T-helper 17 cell (primary cell): ENCODE data around the gene LRP4. TPM values are rescaled to one million over a fixed set of nuclear protein-coding genes. Genes with fewer than 3 reads are reported as not detected.
"Not testable (repeated sequence)": the region's sequence is repeated elsewhere in the genome, so short reads cannot be mapped to it uniquely, and the experiment has no call there.

Experiments used
- ATAC-seq: fragments of 150-1000 bp; cut with Tn5 transposase; 2 replicates; pipeline ENCODE4 v1.10.0; 2021; ENCODE audit warnings: mild to moderate bottlenecking, moderate library complexity
- DNase-seq, 3 donors: peaks; one replicate each; pipeline versions ENCODE4 v3.0.0 to v3.0.0-alpha.2; 2020 to 2021
- H3K9me3 ChIP-seq: one replicate; pipeline ENCODE4 v1.7.0; 2013; ENCODE audit warnings: low read length, mild to moderate bottlenecking; ENCODE audit not compliant: control insufficient read depth, poor library complexity, severe bottlenecking
- H3K27ac Mint-ChIP-seq: one replicate; pipeline ENCODE4 v1.8.0; 2022; ENCODE audit warnings: mild to moderate bottlenecking, moderate library complexity, mixed read lengths
- H3K27me3 Mint-ChIP-seq: one replicate; pipeline ENCODE4 v1.8.0; 2022; ENCODE audit warnings: mixed read lengths
- H3K36me3 Mint-ChIP-seq: one replicate; pipeline ENCODE4 v1.8.0; 2022; ENCODE audit warnings: low read depth, mixed read lengths
- H3K4me1 Mint-ChIP-seq: one replicate; pipeline ENCODE4 v1.8.0; 2022; ENCODE audit warnings: mild to moderate bottlenecking, mixed read lengths
- H3K4me3 Mint-ChIP-seq: one replicate; pipeline ENCODE4 v1.8.0; 2022; ENCODE audit warnings: mild to moderate bottlenecking, moderate library complexity, mixed read lengths
- total RNA-seq, 4 donors: library from RNA in 2 of 4; stranded (reverse) in 2 of 4; gene quantifications; one replicate each; pipeline ENCODE4 v1.2.3 and lab custom pipeline; 2022 to 2026

Gene LRP4
- total RNA-seq, 2 donors from 2014 or later: not detected

DNA sequence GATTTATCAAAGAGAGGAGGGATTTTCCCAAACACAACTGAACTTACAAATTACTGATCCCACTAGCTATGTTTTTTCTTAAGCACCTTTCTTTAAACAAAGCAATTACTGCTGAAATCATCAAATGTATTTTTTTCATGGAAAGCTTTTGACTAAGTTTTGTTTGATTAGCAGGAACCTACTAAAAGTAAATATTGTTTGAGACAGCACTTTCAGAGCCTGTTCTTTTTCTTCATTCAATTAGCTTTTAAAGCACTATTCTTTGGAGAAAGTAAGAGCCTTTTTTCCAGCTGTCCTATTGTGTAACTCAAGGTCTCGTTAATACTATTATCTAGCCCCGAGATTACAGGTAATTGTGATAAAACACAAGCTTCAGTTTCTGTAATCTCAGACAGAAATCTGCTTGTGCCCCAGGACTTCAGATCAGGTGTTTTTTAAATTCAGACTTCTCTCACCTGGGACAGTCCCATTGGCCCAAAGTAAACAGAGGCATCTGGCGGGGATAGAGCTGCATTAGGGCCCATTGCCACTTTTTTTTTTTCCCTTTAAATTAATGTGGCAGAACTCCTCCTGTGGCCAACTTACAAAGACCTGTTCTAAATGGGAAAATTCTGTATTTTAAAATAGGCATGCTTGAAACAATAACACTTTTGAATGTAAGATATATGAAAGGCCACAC is 29.2 kb upstream of the LRP4 start:
- ATAC-seq (no peak), DNase-seq (no peak)
- no peaks in the 10 kb centered on the region for H3K27me3 Mint-ChIP-seq
- no peaks in the 10 kb centered on the region for H3K9me3 ChIP-seq
- H3K27ac Mint-ChIP-seq: no peak overlapping the region
- H3K4me3 Mint-ChIP-seq: no peak overlapping the region
- H3K4me1 Mint-ChIP-seq: no peaks in the 10 kb centered on the region
- H3K36me3 Mint-ChIP-seq: no peaks in the 10 kb centered on the region

DNA sequence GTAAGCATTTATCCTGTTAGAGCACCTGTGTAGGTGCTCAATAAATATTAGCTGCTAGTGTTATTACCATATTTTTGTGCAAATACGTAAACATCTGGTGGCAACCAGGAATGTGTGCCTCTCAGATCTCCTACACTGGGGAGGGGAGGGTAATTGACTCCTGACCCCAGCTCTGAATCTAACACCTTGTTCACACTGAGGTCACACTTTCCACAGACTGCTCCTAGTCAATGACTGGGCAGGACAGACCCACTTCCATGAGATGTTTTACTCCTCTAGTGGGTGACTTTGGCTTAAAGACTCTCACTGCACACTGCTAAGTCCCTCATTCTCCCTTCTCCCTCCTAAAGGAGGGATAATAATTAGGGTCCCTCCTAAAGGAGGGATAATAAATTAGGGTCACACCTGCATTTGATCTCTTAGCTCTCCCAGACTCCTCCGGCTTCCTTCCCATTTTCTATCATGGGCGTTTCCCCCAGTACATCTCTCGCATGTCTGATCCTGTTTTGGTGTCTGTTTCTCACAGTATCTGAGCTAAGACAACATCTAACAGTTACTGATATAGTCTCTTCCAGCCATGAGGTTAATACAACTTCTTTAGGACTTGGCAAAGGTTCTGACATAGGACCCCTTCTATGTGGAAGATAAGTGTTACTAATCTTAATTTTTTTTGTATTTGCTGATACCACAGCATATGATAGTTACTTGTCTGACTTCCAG is 26.2 kb upstream of the LRP4 start:
- DNase-seq (no peak), ATAC-seq (no peak)
- H3K4me3 Mint-ChIP-seq: no peak overlapping the region
- H3K36me3 Mint-ChIP-seq: no peaks in the 10 kb centered on the region
- H3K9me3 ChIP-seq: no peaks in the 10 kb centered on the region
- H3K4me1 Mint-ChIP-seq: peaks cover 3% of the 10 kb centered on the region
- H3K27ac Mint-ChIP-seq: no peak overlapping the region
- no peaks in the 10 kb centered on the region for H3K27me3 Mint-ChIP-seq

DNA sequence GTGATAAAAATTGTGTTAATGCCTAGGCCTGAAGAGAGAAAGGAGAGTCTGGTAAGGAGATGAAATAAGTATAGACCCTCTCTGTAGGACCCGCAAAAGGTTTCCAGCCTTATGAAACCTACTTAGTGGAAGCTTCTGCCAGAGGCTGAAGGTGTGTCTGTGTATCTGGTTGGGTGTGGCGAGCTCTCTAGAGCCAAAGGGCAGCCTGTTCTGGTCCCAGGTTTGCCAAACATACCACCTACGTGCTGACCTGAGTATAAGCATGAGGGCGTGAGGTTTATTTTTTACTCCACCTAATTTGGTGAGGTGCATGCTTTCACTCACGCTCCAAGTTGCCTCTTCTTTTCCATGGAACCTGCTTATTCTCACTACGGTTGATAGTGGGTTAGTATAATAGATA is 23.8 kb upstream of the LRP4 start:
- H3K4me3 Mint-ChIP-seq: no peak overlapping the region
- H3K9me3 ChIP-seq: no peaks in the 10 kb centered on the region
- no peaks in the 10 kb centered on the region for H3K27me3 Mint-ChIP-seq
- ATAC-seq (no peak), DNase-seq (no peak)
- H3K27ac Mint-ChIP-seq: no peak overlapping the region
- no peaks in the 10 kb centered on the region for H3K36me3 Mint-ChIP-seq
- peaks cover 4% of the 10 kb centered on the region for H3K4me1 Mint-ChIP-seq

DNA sequence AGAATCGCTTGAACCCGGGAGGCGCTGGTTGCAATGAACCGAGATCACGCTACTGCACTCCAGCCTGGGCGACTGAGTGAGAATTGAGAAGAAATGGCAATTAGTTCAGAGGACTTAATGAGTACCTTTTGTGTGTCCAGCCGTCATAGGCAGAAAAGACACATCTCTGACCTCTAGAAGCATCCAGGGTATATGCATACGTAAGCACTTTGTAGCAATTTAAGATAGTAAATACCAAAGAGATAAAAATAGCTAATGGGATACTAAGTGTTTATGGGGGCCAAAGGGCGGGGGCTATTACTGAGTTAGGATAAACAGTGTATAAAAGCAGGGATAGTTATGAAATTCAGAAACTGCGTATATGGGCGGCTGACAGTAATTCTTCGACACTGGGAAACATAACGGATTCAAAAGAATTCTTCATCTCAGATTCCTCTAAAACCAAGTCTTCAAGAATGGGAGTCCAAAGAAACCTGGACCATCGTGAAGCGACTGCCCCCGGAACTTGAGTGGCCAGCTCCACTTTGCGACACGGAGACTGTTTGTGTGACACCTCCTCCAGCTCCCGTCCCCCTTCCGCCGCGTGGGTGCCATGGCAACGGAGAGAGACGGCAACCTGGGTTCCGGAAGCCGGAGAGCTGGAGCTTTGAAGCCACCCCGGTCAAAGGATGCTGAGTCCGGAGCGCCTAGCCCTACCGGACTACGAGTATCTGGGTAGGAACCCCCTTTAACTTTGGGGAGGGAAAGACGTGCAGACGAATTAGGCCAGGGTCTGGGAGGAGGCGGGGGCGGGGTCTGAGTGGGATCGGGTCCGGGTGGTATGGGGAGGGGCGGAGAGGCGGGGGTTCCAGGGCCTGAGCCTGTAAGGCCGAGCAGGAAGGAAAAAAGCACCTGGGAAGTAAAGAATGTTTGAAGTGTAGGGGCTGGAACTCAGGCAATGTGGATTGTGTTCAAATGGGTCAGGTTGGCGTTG is 18.1 kb upstream of the LRP4 start, which contains the start of gene CSTPP1:
TSS of gene CSTPP1 (plus strand) at position 624 of the 973 bp plus-strand sequence. CDS start at position 669, 45 bp downstream.
- Mint-ChIP-seq H3K27me3 (peaks cover 16% of the 10 kb centered on the region), H3K4me1 (peaks cover 15% of the 10 kb centered on the region), H3K4me3 (peak within 1 kb of the TSS; percentile 90), H3K27ac (peak within 1 kb of the TSS; percentile 87), H3K36me3 (no peaks in the 10 kb centered on the region)
- DNase-seq (peak; percentile 79 to 91 (median 80)), ATAC-seq (peak; percentile 99)
- H3K9me3 ChIP-seq: no peaks in the 10 kb centered on the region

DNA sequence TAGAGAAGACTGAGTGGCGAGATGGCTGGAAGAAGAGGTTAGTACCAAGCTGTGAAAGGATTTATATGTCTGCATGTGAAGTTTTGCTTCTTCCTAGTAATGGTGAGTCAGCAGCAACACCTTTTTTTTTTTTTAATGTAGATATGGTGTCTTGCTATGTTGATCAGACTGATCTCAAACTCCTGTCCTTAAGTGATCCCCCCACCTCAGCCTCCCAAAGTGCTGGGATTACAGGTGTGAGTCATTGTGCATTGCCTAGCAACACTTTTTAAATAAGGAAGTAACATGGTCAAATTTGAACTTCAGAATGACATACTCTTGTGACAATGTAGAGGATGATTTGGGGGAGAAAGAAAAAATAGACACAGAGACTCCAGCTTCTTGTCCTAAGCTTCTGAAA is 11.7 kb upstream of the LRP4 start:
- H3K9me3 ChIP-seq: no peaks in the 10 kb centered on the region
- peaks cover 3% of the 10 kb centered on the region for H3K4me1 Mint-ChIP-seq
- peaks cover 50% of the 10 kb centered on the region for H3K27me3 Mint-ChIP-seq
- H3K27ac Mint-ChIP-seq: no peak overlapping the region
- no peak for ATAC-seq
- H3K4me3 Mint-ChIP-seq: no peak overlapping the region
- H3K36me3 Mint-ChIP-seq: peaks cover 2% of the 10 kb centered on the region
- no peak for DNase-seq

DNA sequence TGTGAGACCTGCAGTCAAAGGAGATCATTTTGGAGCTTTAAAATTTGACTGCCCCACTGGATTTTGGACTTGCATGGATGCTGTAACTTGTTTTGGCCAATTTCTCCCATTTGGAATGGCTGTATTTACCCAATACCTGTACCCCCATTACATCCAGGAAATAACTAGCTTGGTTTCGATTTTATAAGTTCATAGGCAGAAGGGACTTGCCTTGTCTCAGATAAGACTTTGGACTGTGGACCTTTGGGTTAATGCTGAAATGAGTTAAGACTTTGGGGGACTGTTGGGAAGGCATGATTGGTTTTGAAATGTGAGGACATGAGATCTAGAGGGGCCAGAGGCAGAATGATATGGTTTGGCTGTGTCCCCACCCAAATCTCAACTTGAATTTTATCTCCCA is 10.4 kb upstream of the LRP4 start:
- not testable (repeated sequence) for H3K9me3 ChIP-seq, ATAC-seq, H3K36me3 Mint-ChIP-seq, H3K4me3 Mint-ChIP-seq, H3K27ac Mint-ChIP-seq, H3K4me1 Mint-ChIP-seq, DNase-seq
- peaks cover 53% of the 10 kb centered on the region for H3K27me3 Mint-ChIP-seq

DNA sequence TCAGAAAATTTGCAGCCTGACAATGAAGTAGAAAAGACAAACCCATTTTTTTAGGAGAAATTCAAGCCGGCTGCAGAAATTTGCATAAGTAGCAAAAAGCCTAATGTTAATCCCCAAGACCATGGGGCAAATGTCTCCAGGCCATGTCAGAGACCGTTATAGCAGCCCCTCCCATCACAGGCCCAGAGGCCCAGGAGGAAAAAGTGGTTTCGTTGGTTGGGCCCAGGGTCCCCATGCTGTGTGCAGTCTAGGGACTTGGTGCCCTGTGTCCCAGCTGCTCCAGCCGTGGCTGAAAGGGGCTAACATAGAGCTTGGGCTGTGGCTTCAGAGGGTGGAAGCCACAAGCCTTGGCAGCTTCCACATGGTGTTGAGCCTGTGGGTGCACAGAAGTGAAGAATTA is 9.6 kb upstream of the LRP4 start:
- not testable (repeated sequence) for DNase-seq, ATAC-seq, H3K27ac Mint-ChIP-seq, H3K9me3 ChIP-seq, H3K36me3 Mint-ChIP-seq, H3K4me3 Mint-ChIP-seq, H3K4me1 Mint-ChIP-seq
- H3K27me3 Mint-ChIP-seq: peaks cover 48% of the 10 kb centered on the region

DNA sequence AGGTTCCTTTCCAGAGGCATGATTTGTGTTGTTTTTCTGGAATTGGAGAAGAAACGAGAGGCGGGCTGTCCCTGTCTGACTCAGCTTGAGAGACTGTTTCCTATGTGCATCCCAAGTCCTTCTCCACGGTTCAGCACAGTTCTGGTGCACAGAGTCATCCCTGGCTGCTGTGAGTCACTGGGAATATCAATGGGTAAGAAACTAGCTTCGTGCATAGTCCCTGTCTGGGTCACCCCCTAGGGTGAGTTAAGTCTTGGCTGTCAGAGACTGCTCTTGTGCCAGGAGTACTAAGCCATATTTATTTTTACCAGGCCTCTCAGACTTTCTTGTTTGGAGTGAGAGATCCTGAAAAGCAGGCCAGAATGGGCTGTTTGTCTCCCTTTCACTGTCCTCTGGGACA is 2.4 kb upstream of the LRP4 start:
- Mint-ChIP-seq H3K27me3 (peaks cover 44% of the 10 kb centered on the region), H3K4me1 (peaks cover 24% of the 10 kb centered on the region), H3K4me3 (no peak overlapping the region), H3K36me3 (peaks cover 8% of the 10 kb centered on the region), H3K27ac (no peak overlapping the region)
- H3K9me3 ChIP-seq: no peaks in the 10 kb centered on the region
- no peak for ATAC-seq
- DNase-seq: no peak

DNA sequence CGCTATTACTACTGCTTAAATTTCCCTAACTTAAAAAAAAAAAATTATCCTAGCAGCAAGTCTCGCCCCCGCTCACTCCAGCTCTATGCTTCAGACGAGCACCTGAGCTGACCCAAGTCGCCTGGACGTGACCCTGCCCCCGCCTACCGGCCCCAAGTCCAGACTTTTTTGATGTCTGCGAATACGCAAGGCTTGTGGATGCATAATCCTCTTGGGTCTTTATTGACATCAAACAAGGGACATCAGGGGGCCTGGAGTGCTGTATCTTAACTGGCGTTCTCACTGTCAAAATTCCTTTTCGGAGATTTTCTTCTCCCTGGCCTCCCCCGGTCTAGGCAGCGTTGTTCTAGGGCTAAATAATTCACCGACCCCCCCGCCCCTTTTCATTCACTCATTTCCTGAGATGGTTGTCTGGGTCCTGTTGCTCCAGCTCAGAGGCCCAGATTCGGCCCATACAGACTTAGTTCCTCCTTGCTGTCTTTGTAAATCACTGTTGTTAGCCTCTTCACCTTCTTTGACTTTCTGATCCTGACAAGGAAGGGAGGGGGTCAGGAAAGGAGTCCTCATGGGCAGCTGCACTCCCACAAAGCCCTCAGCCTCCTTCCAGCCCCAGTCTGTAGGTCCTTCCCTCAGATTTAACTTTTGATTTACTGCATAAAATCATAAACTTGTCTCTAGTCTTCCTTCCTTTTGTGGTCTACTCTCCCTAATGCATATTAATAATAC is 601 bp upstream of the LRP4 start:
- Mint-ChIP-seq H3K4me1 (peaks cover 21% of the 10 kb centered on the region), H3K27ac (peak overlapping the region; percentile 75), H3K4me3 (peak overlapping the region; percentile 87), H3K27me3 (peaks cover 53% of the 10 kb centered on the region), H3K36me3 (peaks cover 5% of the 10 kb centered on the region)
- no peak for DNase-seq
- H3K9me3 ChIP-seq: no peaks in the 10 kb centered on the region
- no peak for ATAC-seq

DNA sequence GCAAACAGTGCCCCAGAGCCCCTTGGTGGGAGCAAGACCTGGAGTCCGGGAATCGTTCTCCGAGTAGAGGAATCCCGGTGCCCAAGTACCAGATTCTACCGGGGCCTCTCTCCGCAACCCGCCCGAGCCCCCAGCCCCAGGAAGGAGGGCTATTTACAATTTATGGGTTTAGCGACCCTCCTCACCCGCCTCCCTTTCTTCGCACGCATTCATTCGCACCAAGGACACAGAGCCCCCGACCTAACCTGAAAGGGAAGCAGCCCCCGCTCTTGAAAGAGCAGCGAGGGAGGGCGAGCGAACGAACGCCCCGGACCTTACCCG is 628 bp downstream of the LRP4 start:
- peaks cover 5% of the 10 kb centered on the region for H3K36me3 Mint-ChIP-seq
- H3K4me3 Mint-ChIP-seq: peak overlapping the region; percentile 88
- peaks cover 21% of the 10 kb centered on the region for H3K4me1 Mint-ChIP-seq
- peaks cover 66% of the 10 kb centered on the region for H3K27me3 Mint-ChIP-seq
- DNase-seq (no peak), ATAC-seq (no peak)
- no peak overlapping the region for H3K27ac Mint-ChIP-seq
- H3K9me3 ChIP-seq: no peaks in the 10 kb centered on the region

DNA sequence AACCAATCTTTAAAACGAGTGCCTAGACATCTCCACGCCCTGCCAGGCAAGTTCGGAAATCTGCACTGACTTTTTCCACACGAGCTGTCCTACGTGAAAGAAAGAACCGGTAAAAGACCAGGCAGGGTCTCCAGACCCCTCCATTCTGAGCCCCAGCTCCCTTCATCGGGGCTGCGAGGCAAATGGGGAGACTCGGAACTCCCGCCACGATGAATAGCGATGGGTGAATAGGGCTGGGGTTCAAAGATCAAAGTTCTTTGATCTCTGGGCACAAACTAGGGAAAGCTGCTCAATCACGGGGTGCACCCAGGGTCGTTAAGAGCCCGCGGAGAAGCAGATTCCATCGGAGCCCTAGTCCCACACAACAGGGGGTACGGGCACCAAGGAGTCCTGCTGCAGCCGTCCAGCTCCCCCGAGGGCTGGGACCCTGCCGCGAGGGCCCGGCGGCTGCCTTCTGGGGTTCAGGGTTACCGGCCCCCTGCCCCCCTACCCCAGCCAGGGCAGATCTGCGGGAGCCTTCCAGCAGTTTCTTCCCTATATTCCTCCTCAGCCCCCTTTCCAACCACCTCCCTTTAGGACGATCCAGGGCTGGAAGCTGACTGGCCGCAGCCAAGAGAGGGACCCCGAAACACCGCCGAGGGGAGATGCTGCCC is 1.1 kb downstream of the LRP4 start:
- Mint-ChIP-seq H3K27me3 (peaks cover 70% of the 10 kb centered on the region), H3K4me3 (peak overlapping the region; percentile 88), H3K36me3 (peaks cover 5% of the 10 kb centered on the region), H3K27ac (peak overlapping the region; percentile 16), H3K4me1 (peaks cover 21% of the 10 kb centered on the region)
- no peak for DNase-seq
- no peaks in the 10 kb centered on the region for H3K9me3 ChIP-seq
- peak; percentile 23 for ATAC-seq

DNA sequence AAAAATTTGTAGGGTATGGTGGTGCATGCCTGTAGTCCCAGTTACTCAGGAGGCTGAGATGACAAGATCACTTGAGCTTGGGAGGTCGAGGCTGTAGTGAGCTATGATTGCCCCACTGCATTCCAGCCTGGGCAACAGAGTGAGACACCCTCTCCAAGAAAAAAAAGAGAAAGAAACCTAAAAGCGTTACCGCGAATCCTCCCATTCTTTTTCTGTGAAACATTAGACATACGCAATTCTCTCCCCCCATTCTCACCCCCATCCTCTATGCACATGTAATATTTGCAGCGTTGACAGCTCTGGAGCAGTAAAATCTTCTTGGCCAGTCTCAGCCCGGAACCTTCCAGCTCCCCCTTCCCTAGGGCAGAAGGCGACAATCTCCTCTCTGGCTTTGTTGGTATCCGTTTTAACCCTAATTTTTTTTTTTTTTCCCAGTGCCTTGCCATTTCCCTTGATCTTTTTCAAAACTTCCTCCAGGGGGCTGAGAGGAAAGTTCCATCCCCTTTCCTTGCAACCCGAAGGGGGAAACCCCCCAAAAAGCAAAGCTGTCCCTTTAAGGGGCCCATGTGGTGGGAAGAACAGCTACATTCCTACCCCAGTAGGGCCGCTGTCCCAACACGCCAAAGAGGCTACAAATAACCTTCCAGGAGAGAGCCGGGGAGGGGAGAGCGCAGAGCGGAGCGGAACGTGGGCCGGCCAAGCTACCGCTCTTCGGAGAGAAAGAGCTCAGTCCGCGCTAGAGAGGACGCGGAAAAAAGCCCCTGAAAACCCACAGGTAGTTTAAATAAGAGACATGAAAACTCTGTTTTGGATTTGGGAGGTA is 1.9 kb downstream of the LRP4 start:
- H3K27me3 Mint-ChIP-seq: peaks cover 75% of the 10 kb centered on the region
- peak overlapping the region; percentile 16 for H3K27ac Mint-ChIP-seq

More for the DNA sequence above, 1.9 kb downstream of the LRP4 start:
- Mint-ChIP-seq H3K4me3 (peak overlapping the region; percentile 88), H3K4me1 (peaks cover 21% of the 10 kb centered on the region), H3K36me3 (peaks cover 5% of the 10 kb centered on the region)
- H3K9me3 ChIP-seq: no peaks in the 10 kb centered on the region
- peak; percentile 54 for ATAC-seq
- DNase-seq: no peak
